Lung microvascular endothelial cell (primary cell): Measurements from ENCODE around the gene RFXAP. TPM values are rescaled to one million over a fixed set of nuclear protein-coding genes. Genes with fewer than 3 reads are reported as not detected.

Experiments used
- DNase-seq, 2 donors: peaks; one replicate each; pipeline versions ENCODE4 v3.0.0 to v3.0.0-alpha.2; 2010; ENCODE audit warnings: low read depth in 2 of 2
- total RNA-seq: library from RNA; depleted of rRNA; stranded (reverse); fragments of >200 nt; gene quantifications from 2 replicates; pipeline ENCODE4 v1.2.1, GENCODE V29; 2014

Gene RFXAP
- total RNA-seq, 1 donor from 2014 or later, result 0.60 TPM

- DNase-seq, result peak in 1 of 2 donors; percentile 23
Observed at GRCh38 chr13:36817996-36818803, 822 bp upstream of the RFXAP start.

GRCh38 chr13:36819739-36820090 lies 693 bp downstream of the RFXAP start:
- peak; percentile 27 for DNase-seq

GRCh38 chr13:36820222-36820621 lies 1.2 kb downstream of the RFXAP start:
- DNase-seq, result no peak

GRCh38 chr13:36822785-36823184 lies 3.8 kb downstream of the RFXAP start:
- DNase-seq, result peak; percentile 28 to 80

- no peak for DNase-seq
Observed at GRCh38 chr13:36829753-36830152, 10.7 kb downstream of the RFXAP start.

- DNase-seq, result no peak
Observed at GRCh38 chr13:36831291-36831690, 12.3 kb downstream of the RFXAP start.

- DNase-seq, result peak in 1 of 2 donors; percentile 8
Observed at GRCh38 chr13:36834299-36834698, 15.3 kb downstream of the RFXAP start.

GRCh38 chr13:36837354-36838092 lies 18.5 kb downstream of the RFXAP start:
- no peak for DNase-seq

GRCh38 chr13:36839281-36839680 lies 20.3 kb downstream of the RFXAP start:
- no peak for DNase-seq

GRCh38 chr13:36839981-36840380 lies 21.0 kb downstream of the RFXAP start:
- no peak for DNase-seq

GRCh38 chr13:36840718-36841250 lies 21.8 kb downstream of the RFXAP start:
- DNase-seq, result no peak

GRCh38 chr13:36841391-36841790 lies 22.4 kb downstream of the RFXAP start:
- DNase-seq, result no peak

GRCh38 chr13:36847606-36848005 lies 28.6 kb downstream of the RFXAP start:
- no peak for DNase-seq

- DNase-seq, result peak; percentile 41 to 42
Observed at GRCh38 chr13:36848199-36848982, 29.4 kb downstream of the RFXAP start.

- peak; percentile 20 to 57 for DNase-seq
Observed at GRCh38 chr13:36850790-36851438, 31.9 kb downstream of the RFXAP start.

- DNase-seq, result no peak
Observed at GRCh38 chr13:36857253-36857652, 38.2 kb downstream of the RFXAP start.

- peak; percentile 74 to 75 for DNase-seq
Observed at GRCh38 chr13:36858290-36858689, 39.3 kb downstream of the RFXAP start.

GRCh38 chr13:36859259-36859658 lies 40.2 kb downstream of the RFXAP start:
- no peak for DNase-seq

GRCh38 chr13:36862002-36862685 lies 43.1 kb downstream of the RFXAP start:
- peak; percentile 46 to 64 for DNase-seq

GRCh38 chr13:36862722-36863121 lies 43.7 kb downstream of the RFXAP start:
- DNase-seq, result peak; percentile 17 to 29

GRCh38 chr13:36865265-36865664 lies 46.2 kb downstream of the RFXAP start:
- no peak for DNase-seq
